ENCODE results near the gene CFI. TPM values are rescaled to one million over a fixed set of nuclear protein-coding genes. Genes with fewer than 3 reads are reported as not detected.

Gene CFI
- total RNA-seq, 1 experiment from 2014 or later, result not detected

- 0 out of 2 replicates have a peak, but pooled peaks cover 3% of the 10 kb centered on the region for H3K4me1 ChIP-seq
- no peak for DNase-seq
- no peaks in the 10 kb centered on the region for H3K9me3 ChIP-seq
- Mint-ChIP-seq H3K4me3 (ENCODE audit: unreplicated experiment) (no peak overlapping the region), H3K27ac (ENCODE audit: unreplicated experiment) (no peak overlapping the region), H3K4me1 (ENCODE audit: low read depth, unreplicated experiment) (no peaks in the 10 kb centered on the region), H3K36me3 (ENCODE audit: insufficient read depth, unreplicated experiment) (no peaks in the 10 kb centered on the region), H3K9me3 (ENCODE audit: unreplicated experiment) (no peaks in the 10 kb centered on the region), H3K27me3 (ENCODE audit: insufficient read depth, unreplicated experiment) (peaks cover 2% of the 10 kb centered on the region)
- no peaks in the 10 kb centered on the region; the same call in 1 of the 2 replicates for H3K27me3 ChIP-seq (replicated peaks; ENCODE audit: control insufficient read depth, insufficient read depth, low read length)
- ChIA-PET CTCF (no interaction called here), POLR2A (no interaction called here)
- intact Hi-C loops (cut with micrococcal nuclease; ENCODE audit: unreplicated experiment), result no loop called here
- H3K4me3 ChIP-seq (ENCODE audit: low read depth, low read length), result no peak overlapping the region
- no peak for TF ChIP-seq CTCF (IDR thresholded peaks at IDR 0.05; ENCODE audit: insufficient read depth in 1 of 2, low read depth in 1 of 2, low read length in 1 of 2, severe bottlenecking in 1 of 2, unreplicated experiment in 1 of 2)
- BruUV-seq (replicated peaks), result no TSS peak
- H3K36me3 ChIP-seq (ENCODE audit: control insufficient read depth, insufficient read depth, low read length), result no peaks in the 10 kb centered on the region
These were observed 62.3 kb downstream of the CFI start for GRCh38 chr4:109739547-109739946.

GRCh38 chr4:109738104-109738872, 63.5 kb downstream of the CFI start:
- Mint-ChIP-seq H3K4me3 (ENCODE audit: unreplicated experiment) (no peak overlapping the region), H3K36me3 (ENCODE audit: insufficient read depth, unreplicated experiment) (no peaks in the 10 kb centered on the region), H3K27me3 (ENCODE audit: insufficient read depth, unreplicated experiment) (peaks cover 4% of the 10 kb centered on the region), H3K27ac (ENCODE audit: unreplicated experiment) (no peak overlapping the region), H3K4me1 (ENCODE audit: low read depth, unreplicated experiment) (no peaks in the 10 kb centered on the region), H3K9me3 (ENCODE audit: unreplicated experiment) (no peaks in the 10 kb centered on the region)
- no peak for TF ChIP-seq CTCF (IDR thresholded peaks at IDR 0.05; ENCODE audit: insufficient read depth in 1 of 2, low read depth in 1 of 2, low read length in 1 of 2, severe bottlenecking in 1 of 2, unreplicated experiment in 1 of 2)
- ChIA-PET CTCF (no interaction called here), POLR2A (no interaction called here)
- Histone ChIP-seq H3K27me3 (replicated peaks; ENCODE audit: control insufficient read depth, insufficient read depth, low read length) (no peaks in the 10 kb centered on the region), H3K4me3 (ENCODE audit: low read depth, low read length) (no peak overlapping the region), H3K4me1 (0 out of 2 replicates have a peak, but pooled peaks cover 3% of the 10 kb centered on the region), H3K9me3 (no peaks in the 10 kb centered on the region), H3K36me3 (ENCODE audit: control insufficient read depth, insufficient read depth, low read length) (no peaks in the 10 kb centered on the region)
- intact Hi-C loops (cut with micrococcal nuclease; ENCODE audit: unreplicated experiment), result no loop called here
- no TSS peak for BruUV-seq (replicated peaks)
- no peak for DNase-seq

GRCh38 chr4:109735566-109736365, 66.0 kb downstream of the CFI start:
- no peaks in the 10 kb centered on the region for H3K9me3 ChIP-seq
- no peak overlapping the region for H3K4me3 ChIP-seq (ENCODE audit: low read depth, low read length)
- Mint-ChIP-seq H3K4me1 (ENCODE audit: low read depth, unreplicated experiment) (no peaks in the 10 kb centered on the region), H3K9me3 (ENCODE audit: unreplicated experiment) (no peaks in the 10 kb centered on the region), H3K4me3 (ENCODE audit: unreplicated experiment) (no peak overlapping the region), H3K36me3 (ENCODE audit: insufficient read depth, unreplicated experiment) (no peaks in the 10 kb centered on the region), H3K27me3 (ENCODE audit: insufficient read depth, unreplicated experiment) (peaks cover 6% of the 10 kb centered on the region), H3K27ac (ENCODE audit: unreplicated experiment) (no peak overlapping the region)
- 0 out of 2 replicates have a peak, but pooled peaks cover 3% of the 10 kb centered on the region for H3K4me1 ChIP-seq
- DNase-seq, result no peak
- ChIA-PET CTCF (no interaction called here), POLR2A (no interaction called here)
- H3K36me3 ChIP-seq (ENCODE audit: control insufficient read depth, insufficient read depth, low read length), result no peaks in the 10 kb centered on the region
- no TSS peak for BruUV-seq (replicated peaks)
- no peaks in the 10 kb centered on the region for H3K27me3 ChIP-seq (replicated peaks; ENCODE audit: control insufficient read depth, insufficient read depth, low read length)
- intact Hi-C loops (cut with micrococcal nuclease; ENCODE audit: unreplicated experiment), result no loop called here
- no peak for TF ChIP-seq CTCF (IDR thresholded peaks at IDR 0.05; ENCODE audit: insufficient read depth in 1 of 2, low read depth in 1 of 2, low read length in 1 of 2, severe bottlenecking in 1 of 2, unreplicated experiment in 1 of 2)
